GM12873 (cell line): Measurements from ENCODE around the gene ZNF28.
"Not testable (repeated sequence)": the region's sequence is repeated elsewhere in the genome, so short reads cannot be mapped to it uniquely, and the experiment has no call there.

Experiments
- TF ChIP-seq, protein P1 (sequence below): IDR thresholded peaks from 2 replicates; pipeline ENCODE4 v1.5.1; 2012; ENCODE audit warnings: low read depth, mild to moderate bottlenecking, moderate library complexity, low read length, control low read depth; ENCODE audit not compliant: insufficient read depth; ENCODE audit errors: missing control alignments

ZNF28 gene

DNA sequence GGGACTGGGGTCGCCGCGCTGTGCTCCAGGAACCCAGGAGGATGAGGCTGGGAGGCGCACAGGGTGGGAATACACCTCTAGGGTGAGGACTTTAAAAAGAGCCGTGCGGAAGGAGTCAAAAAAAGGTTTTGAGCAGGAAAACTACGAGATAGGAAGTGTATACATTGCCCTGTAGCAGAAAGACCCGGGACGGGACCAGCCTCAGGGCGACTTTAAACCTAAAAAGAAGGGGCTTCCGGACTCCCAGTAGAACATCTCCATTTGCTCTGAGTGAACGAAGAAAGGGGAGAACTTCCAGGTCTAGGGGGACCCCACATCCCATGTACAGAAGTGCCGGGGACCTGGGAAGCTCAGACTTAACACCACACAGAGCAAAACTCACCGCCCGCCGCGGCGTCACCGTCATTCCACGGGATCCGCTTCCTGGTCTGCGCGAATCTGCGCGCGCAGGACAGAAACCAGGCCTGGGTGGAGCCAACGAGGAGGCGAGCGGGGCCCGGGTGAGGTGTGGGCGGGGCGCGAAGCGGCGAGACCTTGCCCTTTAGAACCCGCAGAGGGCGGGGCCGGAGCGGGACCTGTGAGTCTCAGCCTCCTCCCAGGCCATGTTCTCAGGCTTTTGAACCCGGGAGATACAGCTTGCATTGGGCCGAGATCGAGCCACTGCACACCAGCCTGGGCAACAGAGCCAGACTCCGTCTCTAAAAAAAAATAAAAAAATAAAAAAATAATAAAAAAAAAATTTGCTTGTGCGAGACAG, at the start of gene ZNF28:
Gene ZNF28 (minus strand): TSS at position 430 of the 757 bp plus-strand sequence. CDS start 3,675 bp downstream, outside the sequence.
- TF ChIP-seq, protein P1, sequence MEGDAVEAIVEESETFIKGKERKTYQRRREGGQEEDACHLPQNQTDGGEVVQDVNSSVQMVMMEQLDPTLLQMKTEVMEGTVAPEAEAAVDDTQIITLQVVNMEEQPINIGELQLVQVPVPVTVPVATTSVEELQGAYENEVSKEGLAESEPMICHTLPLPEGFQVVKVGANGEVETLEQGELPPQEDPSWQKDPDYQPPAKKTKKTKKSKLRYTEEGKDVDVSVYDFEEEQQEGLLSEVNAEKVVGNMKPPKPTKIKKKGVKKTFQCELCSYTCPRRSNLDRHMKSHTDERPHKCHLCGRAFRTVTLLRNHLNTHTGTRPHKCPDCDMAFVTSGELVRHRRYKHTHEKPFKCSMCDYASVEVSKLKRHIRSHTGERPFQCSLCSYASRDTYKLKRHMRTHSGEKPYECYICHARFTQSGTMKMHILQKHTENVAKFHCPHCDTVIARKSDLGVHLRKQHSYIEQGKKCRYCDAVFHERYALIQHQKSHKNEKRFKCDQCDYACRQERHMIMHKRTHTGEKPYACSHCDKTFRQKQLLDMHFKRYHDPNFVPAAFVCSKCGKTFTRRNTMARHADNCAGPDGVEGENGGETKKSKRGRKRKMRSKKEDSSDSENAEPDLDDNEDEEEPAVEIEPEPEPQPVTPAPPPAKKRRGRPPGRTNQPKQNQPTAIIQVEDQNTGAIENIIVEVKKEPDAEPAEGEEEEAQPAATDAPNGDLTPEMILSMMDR: not testable (repeated sequence)

DNA sequence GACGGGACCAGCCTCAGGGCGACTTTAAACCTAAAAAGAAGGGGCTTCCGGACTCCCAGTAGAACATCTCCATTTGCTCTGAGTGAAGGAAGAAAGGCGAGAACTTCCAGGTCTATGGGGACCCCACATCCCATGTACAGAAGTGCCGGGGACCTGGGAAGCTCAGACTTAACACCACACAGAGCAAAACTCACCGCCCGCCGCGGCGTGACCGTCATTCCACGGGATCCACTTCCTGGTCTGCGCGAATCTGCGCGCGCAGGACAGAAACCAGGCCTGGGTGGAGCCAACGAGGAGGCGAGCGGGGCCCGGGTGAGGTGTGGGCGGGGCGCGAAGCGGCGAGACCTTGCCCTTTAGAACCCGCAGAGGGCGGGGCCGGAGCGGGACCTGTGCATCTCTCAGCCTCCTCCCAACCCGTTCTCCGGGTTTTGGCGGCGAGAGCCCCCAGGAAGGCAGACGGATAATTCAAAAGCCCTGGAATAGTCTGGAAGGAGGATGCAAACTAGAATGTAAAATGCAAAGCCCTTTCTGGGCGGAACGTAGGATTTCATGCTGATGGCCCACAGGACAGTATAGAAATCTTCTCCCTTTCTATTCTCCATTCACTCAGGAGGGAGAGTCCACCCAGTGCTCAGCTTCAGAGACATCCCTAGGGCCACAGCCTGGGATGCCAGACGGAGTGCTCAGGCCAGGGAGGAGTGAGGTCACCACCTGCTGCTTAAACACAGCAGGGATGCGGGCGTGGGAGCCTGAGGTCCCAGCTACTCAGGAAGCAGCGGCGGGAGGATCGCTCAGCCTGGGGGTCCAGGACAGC, 36.2 kb upstream of the ZNF28 start, which contains the start of gene ZNF468:
Gene ZNF468 (minus strand): TSS at position 242 of the 814 bp plus-strand sequence. CDS start 3,347 bp downstream, outside the sequence.
- TF ChIP-seq, protein P1: not testable (repeated sequence)

DNA sequence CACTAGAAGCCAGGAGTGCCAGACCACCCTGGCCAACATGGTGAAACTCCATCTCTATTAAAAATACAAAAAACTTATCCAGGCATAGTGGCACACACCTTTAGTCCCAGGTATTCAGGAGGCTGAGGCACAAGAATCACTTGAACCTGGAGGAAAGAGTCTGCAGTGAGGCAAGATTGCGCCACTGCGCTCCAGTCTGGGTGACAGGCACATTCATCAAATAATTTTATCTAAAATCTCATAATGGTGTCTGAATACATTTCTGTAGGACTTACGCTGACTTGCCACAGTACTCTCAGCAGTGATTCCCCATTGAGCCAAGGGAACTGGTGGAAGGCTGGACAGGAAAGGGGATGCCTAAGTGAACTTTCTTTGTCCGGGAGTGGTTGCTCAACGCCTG, 4.3 kb upstream of the ZNF28 start:
- TF ChIP-seq, protein P1: no peak

DNA sequence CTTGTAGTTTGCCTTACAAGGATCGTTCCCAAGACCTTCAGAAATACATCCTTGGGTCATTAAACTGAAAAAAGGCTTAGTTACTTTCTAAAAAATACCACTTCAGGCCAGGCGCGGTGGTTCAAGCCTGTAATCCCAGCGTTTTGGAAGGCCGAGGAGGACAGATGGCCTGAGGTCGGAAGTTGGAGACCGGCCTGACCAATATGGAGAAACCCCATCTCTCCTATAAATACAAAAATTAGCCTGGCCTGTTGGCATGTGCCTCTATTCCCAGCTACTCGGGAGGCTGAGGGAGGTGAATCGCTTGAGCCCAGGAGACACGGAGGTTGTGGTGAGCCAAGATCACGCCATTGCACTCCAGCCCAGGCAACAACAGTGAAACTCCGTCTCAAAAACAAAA, 2.2 kb upstream of the ZNF28 start:
- TF ChIP-seq, protein P1: no peak

DNA sequence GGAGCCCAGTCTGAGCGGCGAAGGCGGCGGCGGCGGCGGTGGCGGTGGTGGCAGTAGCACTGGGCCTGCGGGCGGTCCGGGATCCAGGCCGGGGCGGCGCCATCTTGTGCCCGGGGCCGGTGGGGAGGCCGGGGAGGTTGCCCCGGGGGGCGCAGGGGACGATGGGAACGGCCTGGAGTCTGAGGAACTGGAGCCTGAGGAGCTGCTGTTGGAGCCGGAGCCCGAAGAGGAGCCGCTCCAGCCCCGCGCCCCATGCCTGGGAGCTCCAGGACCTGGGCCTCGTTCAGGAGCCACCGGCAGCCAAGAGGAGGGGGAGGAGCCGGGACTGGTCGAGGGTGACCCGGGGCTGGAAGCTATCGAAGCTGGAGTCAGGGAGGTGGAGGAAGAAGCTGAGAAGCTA, 11.6 kb downstream of the ZNF28 start:
- TF ChIP-seq, protein P1: no peak

DNA sequence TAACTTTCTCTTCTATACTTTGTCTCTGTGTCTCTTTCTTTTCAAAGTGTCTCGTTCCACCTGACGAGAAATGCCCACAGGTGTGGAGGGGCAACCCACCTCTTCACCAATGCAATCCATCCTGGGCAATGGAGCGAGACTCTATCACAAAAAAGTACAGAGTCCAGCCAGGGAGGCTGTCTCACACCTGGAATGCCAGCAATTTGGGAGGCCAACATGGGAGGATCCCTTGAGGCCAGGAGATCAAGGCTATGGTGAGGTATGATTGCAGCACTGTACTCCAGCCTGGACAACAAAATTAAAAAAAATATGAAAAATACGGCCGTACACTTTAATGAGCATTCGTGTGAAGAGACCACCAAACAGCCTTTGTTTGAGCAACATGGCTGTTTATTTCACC, 32.0 kb downstream of the ZNF28 start:
- TF ChIP-seq, protein P1: no peak
